HUES48 (cell line): Measurements from ENCODE around the gene CAVIN3.

Experiments used
- H3K27ac ChIP-seq: one replicate; pipeline ENCODE4 v1.7.0; 2013; ENCODE audit warnings: low read depth, low read length, inconsistent platforms
- H3K27me3 ChIP-seq: 2 replicates; pipeline ENCODE4 v1.6.1; 2013; ENCODE audit warnings: mild to moderate bottlenecking, low read length; ENCODE audit not compliant: control insufficient read depth, insufficient read depth
- H3K36me3 ChIP-seq: 2 replicates; pipeline ENCODE4 v1.6.1; 2013; ENCODE audit warnings: low read length; ENCODE audit not compliant: control insufficient read depth, insufficient read depth
- H3K4me1 ChIP-seq: 2 replicates; pipeline ENCODE4 v1.6.1; 2013; ENCODE audit warnings: mild to moderate bottlenecking, low read length; ENCODE audit not compliant: control insufficient read depth, insufficient read depth
- H3K4me3 ChIP-seq: 2 replicates; pipeline ENCODE4 v1.5.1; 2013; ENCODE audit warnings: mild to moderate bottlenecking, low read depth, low read length
- H3K9ac ChIP-seq: 2 replicates; pipeline ENCODE4 v1.6.1; 2013; ENCODE audit warnings: mild to moderate bottlenecking, low read depth, low read length, moderate library complexity
- H3K9me3 ChIP-seq: 2 replicates; pipeline ENCODE4 v1.6.1; 2013; ENCODE audit warnings: low read length; ENCODE audit not compliant: control insufficient read depth, insufficient read depth

CAVIN3 gene

GRCh38 chr11:6323291-6323905 lies 3.1 kb upstream of the CAVIN3 start:
- peaks cover 80% of the 10 kb centered on the region for H3K4me1 ChIP-seq
- no peaks in the 10 kb centered on the region for H3K9me3 ChIP-seq
- peak overlapping the region; percentile 89 for H3K27ac ChIP-seq
- H3K4me3 ChIP-seq = 0 out of 2 replicates have a peak overlapping the region, but pooled peaks have one; percentile 16
- peak overlapping the region; percentile 61 for H3K9ac ChIP-seq
- H3K27me3 ChIP-seq = no peaks in the 10 kb centered on the region
- H3K36me3 ChIP-seq = no peaks in the 10 kb centered on the region

GRCh38 chr11:6321961-6322362 lies 1.7 kb upstream of the CAVIN3 start:
- Histone ChIP-seq H3K4me1 (peaks cover 68% of the 10 kb centered on the region), H3K9me3 (no peaks in the 10 kb centered on the region), H3K4me3 (no peak overlapping the region), H3K27me3 (no peaks in the 10 kb centered on the region), H3K9ac (no peak overlapping the region), H3K36me3 (no peaks in the 10 kb centered on the region), H3K27ac (peak overlapping the region; percentile 89)

GRCh38 chr11:6321356-6321755 lies 1.1 kb upstream of the CAVIN3 start:
- Histone ChIP-seq H3K9ac (no peak overlapping the region; the same call in 1 of the 2 replicates), H3K4me3 (0 out of 2 replicates have a peak overlapping the region, but pooled peaks have one; percentile 81), H3K27me3 (no peaks in the 10 kb centered on the region), H3K27ac (peak overlapping the region; percentile 89), H3K4me1 (peaks cover 62% of the 10 kb centered on the region), H3K36me3 (no peaks in the 10 kb centered on the region), H3K9me3 (no peaks in the 10 kb centered on the region)

GRCh38 chr11:6319704-6320410 lies 444 bp downstream of the CAVIN3 start:
- Histone ChIP-seq H3K4me3 (peak overlapping the region; percentile 81), H3K27me3 (no peaks in the 10 kb centered on the region), H3K36me3 (no peaks in the 10 kb centered on the region), H3K9me3 (no peaks in the 10 kb centered on the region), H3K27ac (peak overlapping the region; percentile 89), H3K4me1 (peaks cover 50% of the 10 kb centered on the region), H3K9ac (peak overlapping the region; percentile 90)

- no peaks in the 10 kb centered on the region for H3K27me3 ChIP-seq
- peak overlapping the region; percentile 90 for H3K9ac ChIP-seq
- H3K4me3 ChIP-seq = peak overlapping the region; percentile 81
- no peaks in the 10 kb centered on the region for H3K9me3 ChIP-seq
- peak overlapping the region; percentile 89 for H3K27ac ChIP-seq
- H3K4me1 ChIP-seq = peaks cover 48% of the 10 kb centered on the region
- no peaks in the 10 kb centered on the region for H3K36me3 ChIP-seq
These were observed 1.1 kb downstream of the CAVIN3 start for GRCh38 chr11:6319001-6319703.

- Histone ChIP-seq H3K27me3 (no peaks in the 10 kb centered on the region), H3K4me1 (peaks cover 41% of the 10 kb centered on the region), H3K36me3 (no peaks in the 10 kb centered on the region), H3K4me3 (peak overlapping the region; percentile 81), H3K9ac (no peak overlapping the region), H3K9me3 (no peaks in the 10 kb centered on the region), H3K27ac (no peak overlapping the region)
These were observed 2.1 kb downstream of the CAVIN3 start for GRCh38 chr11:6318204-6318603.

GRCh38 chr11:6315811-6316425 lies 4.4 kb downstream of the CAVIN3 start:
- H3K9ac ChIP-seq = no peak overlapping the region
- H3K27ac ChIP-seq = no peak overlapping the region
- no peaks in the 10 kb centered on the region for H3K27me3 ChIP-seq
- H3K4me1 ChIP-seq = peaks cover 18% of the 10 kb centered on the region
- no peaks in the 10 kb centered on the region for H3K36me3 ChIP-seq
- H3K4me3 ChIP-seq = no peak overlapping the region
- no peaks in the 10 kb centered on the region for H3K9me3 ChIP-seq

- Histone ChIP-seq H3K9ac (no peak overlapping the region), H3K4me1 (peaks cover 6% of the 10 kb centered on the region; the same call in 1 of the 2 replicates), H3K27me3 (no peaks in the 10 kb centered on the region), H3K36me3 (no peaks in the 10 kb centered on the region), H3K9me3 (no peaks in the 10 kb centered on the region), H3K27ac (no peak overlapping the region), H3K4me3 (no peak overlapping the region)
These were observed 8.2 kb downstream of the CAVIN3 start for GRCh38 chr11:6312106-6312505.

- H3K4me1 ChIP-seq = peaks cover 40% of the 10 kb centered on the region
- no peaks in the 10 kb centered on the region for H3K27me3 ChIP-seq
These were observed 12.4 kb downstream of the CAVIN3 start for GRCh38 chr11:6307876-6308275.

GRCh38 chr11:6305297-6305696 lies 15.0 kb downstream of the CAVIN3 start:
- Histone ChIP-seq H3K9me3 (no peaks in the 10 kb centered on the region), H3K9ac (no peak overlapping the region), H3K4me1 (peaks cover 49% of the 10 kb centered on the region), H3K36me3 (no peaks in the 10 kb centered on the region), H3K27ac (no peak overlapping the region), H3K27me3 (no peaks in the 10 kb centered on the region), H3K4me3 (no peak overlapping the region)

More at GRCh38 chr11:6307876-6308275, 12.4 kb downstream of the CAVIN3 start:
- Histone ChIP-seq H3K4me3 (no peak overlapping the region), H3K9me3 (no peaks in the 10 kb centered on the region), H3K9ac (no peak overlapping the region), H3K36me3 (no peaks in the 10 kb centered on the region), H3K27ac (no peak overlapping the region)
